HG03565 (cell line): Measurements from ENCODE around the gene PRAMEF4.
"Not testable (repeated sequence)": the region's sequence is repeated elsewhere in the genome, so short reads cannot be mapped to it uniquely, and the experiment has no call there.

Source experiments
- ATAC-seq: cut with Tn5 transposase; IDR thresholded peaks from one replicate; pipeline ENCODE4 v1.9.1; 2021; ENCODE audit warnings: mild to moderate bottlenecking, moderate library complexity; ENCODE audit not compliant: unreplicated experiment

Gene PRAMEF4

DNA sequence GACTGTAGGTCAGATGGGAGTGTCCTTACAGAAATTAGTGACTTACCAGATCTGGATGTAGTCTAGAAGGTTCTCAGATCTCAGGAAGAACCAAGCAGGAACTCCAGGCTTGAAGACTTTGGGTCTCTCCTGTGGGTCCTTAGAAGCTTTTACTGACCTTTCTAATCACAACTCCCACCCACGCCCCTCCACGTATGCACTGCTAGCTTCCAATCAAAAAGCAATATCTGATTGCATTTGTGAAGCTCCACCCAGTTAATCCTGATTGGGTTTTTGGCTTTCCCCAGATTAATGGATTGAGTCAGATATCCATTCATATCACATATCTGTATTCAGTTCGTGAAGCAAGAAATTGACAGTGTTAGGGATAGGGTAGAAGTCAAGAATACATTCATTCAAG, at the start of gene PRAMEF4:
TSS of gene PRAMEF4 (minus strand) at position 101 of the 400 bp plus-strand sequence. CDS start 2,807 bp downstream, outside the sequence.
- ATAC-seq: not testable (repeated sequence)

DNA sequence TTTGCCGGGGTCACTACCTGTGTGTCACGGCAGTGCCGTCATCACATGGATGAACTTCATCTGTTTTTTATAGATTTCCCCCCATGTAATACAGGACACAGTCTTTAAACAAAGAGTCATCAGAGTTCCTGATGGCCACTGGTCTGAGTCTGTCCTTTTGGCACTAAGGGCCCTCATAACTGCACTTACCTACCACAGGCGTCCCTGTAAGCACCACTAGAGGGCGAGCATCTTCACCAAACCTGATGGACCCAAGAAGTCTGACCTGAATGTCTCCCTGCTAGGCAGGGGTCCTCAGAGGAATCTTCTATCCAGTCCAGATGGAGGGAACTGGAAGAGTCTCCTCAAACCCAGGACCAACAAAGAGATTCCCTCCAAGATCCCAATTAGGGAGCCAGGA, 38.4 kb upstream of the PRAMEF4 start:
- not testable (repeated sequence) for ATAC-seq

DNA sequence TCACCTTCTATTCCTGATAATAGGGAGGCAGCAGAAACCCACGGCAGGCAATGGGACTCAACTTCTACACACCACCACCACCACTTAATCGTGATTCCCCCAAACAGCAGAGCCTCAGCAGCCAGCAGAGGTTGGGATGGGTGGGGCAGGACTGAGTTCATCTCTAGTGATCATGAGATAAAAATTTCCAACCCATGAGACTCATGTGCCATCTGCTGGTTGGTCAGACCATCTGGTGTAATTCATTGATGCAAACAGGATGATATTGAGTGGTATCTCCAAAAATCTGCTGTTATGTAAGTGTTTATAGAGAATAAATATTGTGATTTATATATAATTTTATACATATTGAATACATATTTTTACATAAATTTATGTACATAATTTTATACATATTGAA, 35.7 kb upstream of the PRAMEF4 start:
- not testable (repeated sequence) for ATAC-seq

DNA sequence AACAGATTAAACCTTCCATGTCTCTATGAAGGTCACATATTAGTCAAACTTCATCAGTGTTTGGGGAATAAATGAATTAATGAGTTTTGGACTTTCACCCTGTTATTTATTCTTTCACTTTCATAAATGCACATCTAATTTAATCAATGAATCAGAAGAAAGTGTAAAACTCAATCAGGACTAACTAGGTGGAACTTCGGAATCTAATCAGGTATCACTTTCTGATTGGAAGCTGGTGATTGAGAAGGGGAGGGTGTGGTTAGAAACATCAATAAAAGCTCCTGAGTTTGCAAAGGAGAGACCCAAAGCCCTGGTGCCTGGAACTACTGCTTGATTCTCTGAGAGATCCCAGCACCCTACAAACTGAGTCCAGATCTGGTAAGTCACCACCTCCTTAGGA, 30.3 kb upstream of the PRAMEF4 start, which contains the start of gene PRAMEF7:
TSS of gene PRAMEF7 (plus strand) at position 301 of the 400 bp plus-strand sequence. CDS start 1,083 bp downstream, outside the sequence.
- ATAC-seq: not testable (repeated sequence)

DNA sequence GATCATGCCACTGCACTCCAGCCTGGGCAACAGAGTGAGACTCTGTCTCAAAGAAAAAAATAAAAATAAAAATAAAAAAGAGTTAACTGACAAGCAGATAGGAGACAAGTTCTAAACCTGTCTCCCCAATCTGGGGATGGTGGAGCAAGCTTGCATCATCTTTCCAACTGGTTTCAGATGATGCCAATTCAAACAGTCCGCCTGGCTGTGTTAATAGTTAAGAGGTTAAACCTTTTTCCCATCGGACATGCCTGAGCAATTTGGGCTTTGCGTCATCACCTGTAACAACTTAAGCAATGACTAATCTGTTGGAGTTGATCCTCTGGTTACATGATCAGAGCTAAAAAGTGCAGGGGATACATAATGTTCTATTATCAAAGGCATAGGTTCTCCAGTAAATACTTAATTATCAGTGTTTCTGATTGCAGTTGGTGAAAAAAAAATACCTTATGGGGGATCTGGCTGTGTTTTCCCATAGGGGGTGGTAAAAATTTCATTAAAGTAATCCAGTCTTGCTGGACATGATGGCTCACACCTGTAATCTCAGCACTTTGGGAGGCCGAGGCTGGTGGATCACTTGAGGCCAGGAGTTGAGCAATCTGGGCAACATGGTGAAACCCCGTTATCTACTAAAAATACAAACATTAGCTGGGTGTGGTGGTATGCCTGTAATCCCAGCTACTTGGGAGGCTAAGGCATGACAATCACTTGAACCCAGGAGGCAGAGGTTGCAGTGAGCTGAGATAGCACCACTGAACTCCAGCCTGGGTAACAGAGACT, 18.0 kb upstream of the PRAMEF4 start:
- ATAC-seq: not testable (repeated sequence)

DNA sequence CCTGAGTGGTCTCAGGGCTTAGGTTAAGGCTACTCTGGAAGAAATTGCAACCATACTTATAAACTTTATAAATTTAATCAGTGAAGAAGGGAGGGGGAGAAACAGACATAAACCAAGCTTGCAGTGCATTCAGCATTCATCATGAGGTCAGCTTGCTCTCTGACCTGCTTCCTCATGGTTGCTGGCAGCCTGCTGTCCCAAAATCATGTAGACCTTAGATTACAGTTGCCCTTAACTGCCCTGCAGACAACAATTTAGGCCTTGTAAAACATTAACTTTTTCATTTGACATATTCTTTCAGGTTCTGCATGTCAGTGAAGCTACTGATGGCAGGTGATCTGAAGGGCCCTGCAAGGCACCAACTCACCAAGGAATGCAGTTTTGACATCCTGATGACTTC, 13.2 kb upstream of the PRAMEF4 start:
- not testable (repeated sequence) for ATAC-seq

DNA sequence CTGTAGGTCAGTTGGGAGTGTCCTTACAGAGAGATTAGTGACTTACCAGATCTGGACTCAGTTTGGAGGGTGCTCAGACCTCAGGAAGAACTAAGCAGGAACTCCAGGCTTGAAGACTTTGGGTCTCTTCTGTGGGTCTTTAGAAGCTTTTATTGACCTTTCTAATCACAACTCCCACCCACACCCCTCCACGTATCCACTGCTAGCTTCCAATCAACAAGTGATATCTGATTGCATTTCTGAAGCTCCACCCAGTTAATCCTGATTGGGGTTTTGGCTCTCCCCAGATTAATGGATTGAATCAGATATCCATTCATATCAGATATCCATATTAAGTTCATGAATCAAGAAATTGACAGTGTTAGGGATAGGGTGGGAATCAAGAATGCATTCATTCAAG, 12.2 kb upstream of the PRAMEF4 start, which contains the start of gene PRAMEF10:
TSS of gene PRAMEF10 (minus strand) at position 101 of the 400 bp plus-strand sequence. CDS start 2,423 bp downstream, outside the sequence.
- not testable (repeated sequence) for ATAC-seq

DNA sequence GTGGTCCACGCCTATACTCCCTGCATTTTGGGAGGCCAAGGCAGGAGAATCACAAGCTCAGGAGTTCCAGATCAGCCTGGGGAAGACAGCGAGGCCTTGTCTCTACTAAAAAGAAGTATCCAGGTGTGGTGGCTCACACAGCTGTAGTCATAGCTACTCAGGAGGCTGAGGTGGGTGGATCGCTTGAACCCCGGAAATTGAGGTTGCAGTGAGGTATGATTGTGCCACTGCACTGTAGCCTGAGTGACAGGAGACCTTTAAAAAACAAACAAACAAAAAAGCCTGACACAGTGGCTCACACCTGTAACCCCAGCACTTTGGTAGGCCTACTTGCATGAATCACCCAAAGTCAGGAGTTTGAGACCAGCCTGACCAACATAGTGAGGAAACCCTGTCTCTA, 7.5 kb downstream of the PRAMEF4 start:
- not testable (repeated sequence) for ATAC-seq

DNA sequence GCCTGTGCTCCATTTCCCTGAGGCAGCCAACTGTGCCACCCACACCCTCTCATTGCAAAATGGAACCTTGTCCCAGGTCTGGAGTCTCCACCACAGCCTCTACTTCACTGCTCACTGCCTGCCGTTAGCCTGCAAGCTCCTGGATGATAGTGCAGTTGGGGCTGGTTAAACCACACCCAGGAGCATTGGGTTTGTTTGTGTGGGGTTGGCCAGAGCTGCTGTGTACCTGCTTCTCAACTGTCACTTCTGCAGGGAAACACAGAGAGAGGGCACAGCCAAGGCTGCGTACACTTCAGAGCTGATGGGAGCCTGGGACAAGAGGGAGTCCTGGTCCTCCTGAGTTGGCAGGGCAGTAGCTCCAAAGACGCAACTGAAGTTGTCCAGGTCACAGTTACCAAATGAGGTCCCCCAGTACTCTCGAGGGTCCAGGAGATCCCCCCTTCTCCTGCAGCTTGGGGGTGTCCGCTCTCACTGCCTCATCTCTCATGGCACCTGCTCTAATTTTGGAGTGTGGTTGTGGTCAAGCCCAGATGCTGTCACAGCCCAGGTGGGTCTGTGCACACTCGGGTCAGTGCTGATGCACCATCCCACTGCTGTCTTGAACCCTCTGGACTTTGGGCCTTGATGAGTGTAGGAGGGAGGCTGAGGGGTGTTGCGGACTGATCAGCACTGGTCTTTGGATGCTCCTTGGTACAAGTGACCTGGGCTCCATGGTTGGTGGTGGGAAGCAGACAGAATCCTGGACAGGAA, 22.7 kb downstream of the PRAMEF4 start:
- ATAC-seq: not testable (repeated sequence)

DNA sequence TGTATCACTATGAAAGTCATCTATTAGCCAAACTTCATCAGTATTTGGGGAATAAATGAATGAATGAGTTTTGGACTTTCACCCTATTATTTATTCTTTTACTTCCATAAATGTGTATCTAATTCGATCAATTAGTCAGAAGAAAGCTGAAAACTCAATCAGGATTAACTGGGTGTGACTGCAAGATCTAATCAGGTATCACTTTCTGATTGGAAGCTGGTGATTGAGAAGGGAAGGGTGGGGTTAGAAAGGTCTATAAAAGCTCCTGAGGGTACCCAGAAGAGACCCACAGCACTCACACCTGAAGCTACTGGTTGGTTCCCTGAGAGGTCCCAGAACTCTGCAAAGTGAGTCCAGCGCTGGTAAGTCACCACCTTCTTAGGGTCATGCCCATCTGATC, 29.2 kb downstream of the PRAMEF4 start, which contains the start of gene PRAMEF2:
TSS of gene PRAMEF2 (plus strand) at position 301 of the 400 bp plus-strand sequence. CDS start 1,924 bp downstream, outside the sequence.
- not testable (repeated sequence) for ATAC-seq

DNA sequence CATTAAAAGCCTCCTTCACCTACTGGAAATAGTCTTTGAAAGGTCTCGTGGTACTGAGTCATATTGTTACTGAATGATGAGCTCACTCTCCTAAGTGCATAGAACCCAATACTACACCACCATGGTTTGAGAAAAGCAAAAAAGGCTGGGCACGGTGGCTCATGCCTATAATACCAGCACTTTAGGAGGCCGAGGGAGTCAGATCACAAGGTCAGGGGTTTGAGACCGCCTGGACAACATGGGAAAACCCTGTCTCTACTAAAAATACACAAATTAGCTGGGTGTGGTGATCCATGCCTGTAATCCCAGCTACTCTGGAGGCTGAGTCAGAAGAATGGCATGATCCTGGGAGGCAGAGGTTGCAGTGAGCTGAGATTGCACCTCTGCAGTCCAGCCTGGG, 34.2 kb downstream of the PRAMEF4 start:
- ATAC-seq: no peak

DNA sequence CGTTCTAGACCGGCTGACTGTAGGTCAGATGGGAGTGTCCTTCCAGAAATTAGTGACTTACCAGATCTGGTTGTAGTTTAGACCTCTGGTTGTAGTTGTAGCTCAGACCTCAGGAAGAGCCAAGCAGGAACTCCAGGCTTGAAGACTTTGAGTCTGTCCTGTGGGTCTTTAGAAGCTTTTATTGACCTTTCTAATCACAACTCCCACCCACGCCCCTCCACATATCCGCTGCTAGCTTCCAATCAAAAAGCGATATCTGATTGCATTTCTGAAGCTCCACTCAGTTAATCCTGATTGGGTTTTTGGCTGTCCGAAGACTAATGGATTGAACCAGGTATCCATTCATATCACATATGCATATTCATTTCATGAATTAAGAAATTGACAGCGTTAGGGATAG, 37.4 kb downstream of the PRAMEF4 start, which contains the start of gene HNRNPCL1:
TSS of gene HNRNPCL1 (minus strand) at position 101 of the 400 bp plus-strand sequence. CDS start 431 bp downstream, outside the sequence.
- not testable (repeated sequence) for ATAC-seq

DNA sequence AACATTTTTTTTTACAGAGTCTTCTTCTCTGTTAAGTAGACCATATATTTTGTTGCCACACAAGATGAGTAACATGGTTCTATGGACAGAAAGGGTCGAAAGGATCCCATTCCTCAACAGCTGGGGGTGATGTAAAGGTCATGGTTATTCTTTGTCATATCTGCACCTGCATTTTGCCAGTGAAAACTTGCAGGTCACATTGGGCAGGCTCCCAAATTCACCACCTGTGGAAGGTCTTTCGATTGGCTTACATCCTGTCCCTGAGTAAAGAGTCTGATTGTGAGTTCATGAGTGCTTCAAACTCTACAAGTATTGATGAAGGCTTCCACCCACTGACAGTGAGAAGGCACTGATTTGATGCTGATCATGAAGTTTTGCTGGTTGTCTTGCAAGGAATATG, 52.8 kb downstream of the PRAMEF4 start:
- not testable (repeated sequence) for ATAC-seq

DNA sequence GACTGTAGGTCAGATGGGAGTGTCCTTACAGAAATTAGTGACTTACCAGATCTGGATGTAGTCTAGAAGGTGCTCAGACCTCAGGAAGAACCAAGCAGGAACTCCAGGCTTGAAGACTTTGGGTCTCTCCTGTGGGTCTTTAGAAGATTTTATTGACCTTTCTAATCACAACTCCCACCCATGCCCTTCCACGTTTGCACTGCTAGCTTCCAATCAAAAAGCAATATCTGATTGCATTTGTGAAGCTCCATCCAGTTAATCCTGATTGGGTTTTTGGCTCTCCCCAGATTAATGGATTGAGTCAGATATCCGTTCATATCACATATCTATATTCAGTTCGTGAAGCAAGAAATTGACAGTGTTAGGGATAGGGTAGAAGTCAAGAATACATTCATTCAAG, 54.7 kb downstream of the PRAMEF4 start, which contains the start of gene PRAMEF11:
TSS of gene PRAMEF11 (minus strand) at position 101 of the 400 bp plus-strand sequence. CDS start 2,621 bp downstream, outside the sequence.
- not testable (repeated sequence) for ATAC-seq
